NB4 (cell line): Measurements from ENCODE around the gene LIN37.

Experiments used
- MYC ChIP-seq: IDR thresholded peaks from 2 replicates; pipeline ENCODE4 v1.6.1; 2011; ENCODE audit warnings: low read depth, low read length
- POLR2A ChIP-seq: IDR thresholded peaks from 2 replicates; pipeline ENCODE4 v1.6.1; 2011; ENCODE audit warnings: mild to moderate bottlenecking; ENCODE audit not compliant: insufficient read length; ENCODE audit errors: extremely low read depth
- TF ChIP-seq, protein P1 (sequence below): IDR thresholded peaks from one replicate; pipeline ENCODE4 v1.5.1; 2012; ENCODE audit warnings: low read depth, low read length
- TF ChIP-seq, protein P2 (sequence below): IDR thresholded peaks from 2 replicates; pipeline ENCODE4 v1.6.1; 2011; ENCODE audit warnings: low read depth, low read length

DNA sequence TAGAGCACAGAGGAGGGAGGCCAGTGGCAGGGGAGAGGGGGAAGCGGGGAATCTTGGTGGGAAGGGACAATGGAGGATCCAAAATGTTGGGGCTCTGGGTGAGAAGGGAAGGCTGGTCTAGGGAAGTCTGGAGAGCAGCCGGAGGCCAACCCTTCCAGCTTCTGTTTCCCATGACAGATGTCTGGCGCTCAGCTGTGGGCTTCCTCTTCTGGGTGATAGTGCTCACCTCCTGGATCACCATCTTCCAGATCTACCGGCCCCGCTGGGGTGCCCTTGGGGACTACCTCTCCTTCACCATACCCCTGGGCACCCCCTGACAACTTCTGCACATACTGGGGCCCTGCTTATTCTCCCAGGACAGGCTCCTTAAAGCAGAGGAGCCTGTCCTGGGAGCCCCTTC is 1.8 kb upstream of the LIN37 start:
- TF ChIP-seq POLR2A (no peak), MYC (no peak)
- TF ChIP-seq, protein P1, sequence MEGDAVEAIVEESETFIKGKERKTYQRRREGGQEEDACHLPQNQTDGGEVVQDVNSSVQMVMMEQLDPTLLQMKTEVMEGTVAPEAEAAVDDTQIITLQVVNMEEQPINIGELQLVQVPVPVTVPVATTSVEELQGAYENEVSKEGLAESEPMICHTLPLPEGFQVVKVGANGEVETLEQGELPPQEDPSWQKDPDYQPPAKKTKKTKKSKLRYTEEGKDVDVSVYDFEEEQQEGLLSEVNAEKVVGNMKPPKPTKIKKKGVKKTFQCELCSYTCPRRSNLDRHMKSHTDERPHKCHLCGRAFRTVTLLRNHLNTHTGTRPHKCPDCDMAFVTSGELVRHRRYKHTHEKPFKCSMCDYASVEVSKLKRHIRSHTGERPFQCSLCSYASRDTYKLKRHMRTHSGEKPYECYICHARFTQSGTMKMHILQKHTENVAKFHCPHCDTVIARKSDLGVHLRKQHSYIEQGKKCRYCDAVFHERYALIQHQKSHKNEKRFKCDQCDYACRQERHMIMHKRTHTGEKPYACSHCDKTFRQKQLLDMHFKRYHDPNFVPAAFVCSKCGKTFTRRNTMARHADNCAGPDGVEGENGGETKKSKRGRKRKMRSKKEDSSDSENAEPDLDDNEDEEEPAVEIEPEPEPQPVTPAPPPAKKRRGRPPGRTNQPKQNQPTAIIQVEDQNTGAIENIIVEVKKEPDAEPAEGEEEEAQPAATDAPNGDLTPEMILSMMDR: no peak
- TF ChIP-seq, protein P2, sequence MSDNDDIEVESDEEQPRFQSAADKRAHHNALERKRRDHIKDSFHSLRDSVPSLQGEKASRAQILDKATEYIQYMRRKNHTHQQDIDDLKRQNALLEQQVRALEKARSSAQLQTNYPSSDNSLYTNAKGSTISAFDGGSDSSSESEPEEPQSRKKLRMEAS: no peak
